HG03108 (cell line): ENCODE measurements around the gene TCOF1.

Experiments used
- ATAC-seq: cut with Tn5 transposase; IDR thresholded peaks from one replicate; pipeline ENCODE4 v1.9.1; 2021; ENCODE audit warnings: moderate library complexity; ENCODE audit not compliant: unreplicated experiment

The TCOF1 gene

DNA sequence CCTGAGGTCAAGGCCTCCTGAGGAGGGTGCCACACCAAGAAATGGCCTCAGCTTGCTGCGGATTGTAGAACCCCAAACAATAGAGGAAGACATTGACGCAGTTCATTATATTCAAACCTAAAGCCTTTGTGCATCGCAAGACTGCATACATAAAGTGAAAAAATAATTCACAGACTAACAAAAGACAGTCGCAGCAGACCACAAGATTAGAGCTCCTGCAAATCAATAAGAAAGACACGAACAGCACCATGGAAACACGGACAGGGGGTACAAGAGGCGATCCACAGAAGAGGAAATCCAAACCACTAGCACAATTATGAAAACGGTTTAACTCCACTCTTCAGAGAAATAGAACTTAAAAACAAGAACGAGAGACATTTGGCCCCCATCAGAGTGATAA is 10.0 kb upstream of the TCOF1 start:
- ATAC-seq: no peak

DNA sequence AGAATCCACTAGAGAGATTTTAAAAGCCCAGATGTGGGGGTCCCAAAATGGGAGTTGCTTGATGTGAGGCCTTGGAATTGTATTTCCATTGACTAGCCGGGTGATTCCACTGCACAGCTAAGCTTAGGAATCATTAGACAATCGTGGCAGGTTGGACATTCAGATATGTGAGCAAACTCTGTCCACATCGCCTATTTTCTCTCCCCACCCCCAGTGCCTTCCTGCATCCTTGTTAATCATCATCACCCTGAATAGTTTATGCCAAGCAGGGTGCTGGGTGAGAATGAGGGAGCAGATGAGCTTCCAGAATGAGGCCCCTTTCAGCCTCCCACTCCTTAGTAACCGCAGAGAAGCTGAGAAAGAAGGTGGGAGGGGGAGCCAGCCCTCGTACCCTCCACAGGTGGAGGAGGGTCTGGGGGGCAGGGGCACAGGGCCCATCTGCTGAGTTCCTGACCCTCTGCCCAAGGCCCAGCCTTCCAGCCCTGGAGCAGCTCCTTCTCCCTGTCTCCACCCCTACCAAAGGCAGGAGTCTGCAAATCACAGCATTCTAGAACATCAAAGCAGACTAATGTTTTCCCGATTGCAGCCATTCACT is 7.7 kb upstream of the TCOF1 start:
- ATAC-seq: no peak

DNA sequence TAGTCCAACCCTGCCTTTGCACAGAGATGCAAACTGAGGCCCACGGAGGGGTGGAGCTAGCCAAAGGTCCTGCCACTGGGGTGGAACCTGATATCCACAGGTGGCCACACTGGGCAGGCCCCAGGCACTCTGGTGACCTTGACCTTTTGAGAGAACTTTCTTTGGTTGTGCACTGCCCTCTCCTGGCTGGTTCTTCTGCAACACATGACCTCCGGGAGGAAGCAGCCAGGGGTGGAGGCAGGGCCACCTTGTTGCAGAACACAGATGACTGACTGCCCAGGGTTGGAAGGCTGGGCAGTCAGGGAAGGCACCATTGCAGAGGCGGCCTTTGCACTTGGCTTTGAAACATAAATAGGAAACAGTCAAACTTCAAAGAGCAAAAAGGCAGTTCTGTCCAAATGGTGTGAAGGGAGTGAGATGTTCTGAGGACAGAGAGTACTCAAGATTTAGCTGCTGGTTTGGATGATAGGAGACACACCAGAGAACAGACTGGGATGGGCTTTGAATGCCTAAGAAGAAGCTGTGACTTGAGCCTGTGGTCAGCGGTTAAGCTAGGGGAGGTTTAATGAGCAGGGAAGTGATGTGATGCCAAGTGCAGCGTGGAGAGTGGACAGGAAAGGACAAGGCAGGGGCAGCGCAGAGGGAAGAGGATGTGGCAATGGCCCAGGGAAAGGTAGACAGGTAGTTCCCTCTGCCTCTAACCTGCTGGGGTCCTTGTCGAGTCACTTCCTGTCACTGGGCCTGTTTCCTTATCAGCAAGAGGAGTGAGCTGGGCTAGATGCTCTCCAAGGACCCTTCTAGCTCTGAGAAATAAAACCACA is 6.8 kb upstream of the TCOF1 start:
- ATAC-seq: peak; percentile 89

DNA sequence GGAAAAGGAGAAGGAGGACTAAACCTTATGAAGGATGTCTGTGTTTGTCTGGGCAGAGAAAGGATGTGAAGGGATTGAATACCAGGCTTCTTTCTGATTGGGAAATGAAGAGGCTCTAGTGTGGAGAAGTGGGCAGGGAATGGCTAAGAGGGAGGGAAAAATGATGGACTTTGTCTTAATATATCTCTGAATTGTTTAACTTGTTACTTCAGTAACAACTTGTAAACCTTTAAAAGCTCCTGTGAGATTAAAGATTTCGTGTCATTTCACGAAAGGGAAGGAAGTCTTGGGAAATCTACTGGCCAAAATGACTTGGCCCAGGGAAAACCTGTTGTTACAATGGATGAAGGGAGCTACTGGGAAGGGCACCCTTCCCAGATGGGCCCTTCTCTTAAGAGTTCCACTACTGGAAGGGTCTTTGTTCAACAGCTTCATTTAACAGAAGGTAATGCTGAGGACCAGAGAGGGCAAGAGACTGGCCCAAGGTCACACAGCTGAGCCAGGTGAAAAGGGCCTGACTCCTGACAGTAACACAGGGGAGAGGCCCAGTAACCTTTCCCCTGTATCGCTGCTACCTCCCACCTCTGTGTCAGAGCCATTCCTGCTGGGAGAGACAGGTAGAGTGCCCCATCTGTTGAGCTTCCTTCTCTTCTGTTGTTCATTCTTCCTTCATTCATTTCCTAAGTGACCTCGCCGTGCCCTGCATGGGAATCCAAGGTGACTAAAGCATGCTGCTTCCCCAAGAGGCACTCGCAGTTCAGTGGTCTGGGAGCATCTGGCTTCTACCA is 5.1 kb upstream of the TCOF1 start:
- ATAC-seq: no peak

DNA sequence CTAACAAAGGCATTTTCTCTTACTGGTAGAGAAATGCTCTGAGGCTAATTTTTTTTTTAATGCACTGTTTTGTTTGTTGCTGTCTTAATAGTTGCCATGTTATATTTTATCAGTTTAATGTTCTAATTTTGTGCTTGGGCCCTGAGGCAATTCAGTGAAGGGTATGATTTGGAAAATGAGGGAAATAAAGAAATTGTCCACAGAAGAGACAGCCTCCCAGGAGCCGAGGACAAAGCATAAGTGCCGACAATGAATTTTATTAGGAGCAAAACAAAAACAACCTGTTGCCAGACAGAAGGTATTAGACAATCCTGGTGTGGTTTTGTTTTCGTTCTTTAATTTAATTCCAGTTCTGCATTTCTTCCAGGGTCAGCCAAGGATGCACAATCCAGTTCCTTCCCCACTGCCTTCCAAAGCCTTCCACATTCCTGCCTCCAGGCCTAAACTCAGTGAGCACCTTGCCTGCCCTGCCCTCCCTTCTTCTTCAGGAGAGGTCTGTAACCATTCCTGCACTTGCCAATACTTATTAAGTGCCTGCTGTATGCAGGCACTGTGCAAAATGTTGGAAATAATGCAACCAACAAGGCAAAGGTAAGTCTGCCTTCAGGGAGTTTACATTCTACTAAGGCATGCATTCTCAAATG is 4.3 kb upstream of the TCOF1 start:
- ATAC-seq: no peak

DNA sequence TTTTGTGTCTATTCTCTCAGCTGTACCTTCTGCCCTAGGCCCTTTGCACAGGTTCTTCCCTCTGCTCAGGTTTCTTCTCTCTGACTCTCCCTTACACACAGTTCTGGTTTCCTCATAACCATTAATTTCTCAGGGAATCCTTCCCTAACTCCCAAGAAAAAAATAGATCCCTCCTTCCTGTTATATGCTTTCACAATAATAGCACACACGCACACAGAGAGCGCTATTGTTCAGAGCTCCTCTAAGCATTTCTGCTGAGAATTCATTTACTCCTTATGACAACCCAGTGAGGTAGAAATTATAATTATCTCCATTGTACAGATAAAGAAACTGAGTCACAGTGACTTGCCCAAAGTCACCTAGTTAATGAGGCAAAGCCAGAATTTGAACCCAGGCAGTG is 1.7 kb upstream of the TCOF1 start:
- no peak for ATAC-seq

DNA sequence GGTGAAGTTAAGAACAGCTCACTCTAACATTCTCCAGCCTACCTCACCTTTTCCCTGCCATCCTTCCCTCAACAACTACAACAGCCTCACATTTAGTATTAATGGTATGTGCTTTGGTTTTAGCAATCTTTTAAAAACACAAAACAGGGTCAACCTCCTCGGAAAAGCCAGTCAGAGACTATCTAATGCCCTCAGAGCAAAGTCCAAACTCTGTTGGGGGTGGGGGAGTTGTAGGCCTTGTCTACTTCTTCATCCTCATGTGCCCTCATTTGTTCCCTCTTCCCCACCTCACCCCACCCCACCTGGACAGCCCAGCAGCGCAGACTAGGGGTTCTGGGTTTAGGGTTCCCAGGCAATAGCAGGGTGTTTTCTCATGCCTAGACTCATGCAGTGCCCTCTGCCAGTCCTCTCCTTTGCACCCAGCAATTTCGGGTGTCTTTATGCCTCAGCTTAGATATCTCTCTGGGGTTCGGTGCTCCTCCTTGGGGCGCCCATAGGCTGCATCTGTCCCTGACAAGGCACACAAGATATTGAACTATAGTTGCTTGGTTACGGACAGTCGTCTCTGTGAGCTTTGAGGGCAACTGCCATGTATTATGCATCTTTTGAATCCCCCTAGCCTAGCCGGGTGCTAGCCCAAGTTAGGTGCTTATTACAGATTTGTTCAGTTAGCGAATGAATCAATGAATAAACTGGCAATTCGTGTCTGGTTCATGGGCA is 762 bp upstream of the TCOF1 start:
- no peak for ATAC-seq

DNA sequence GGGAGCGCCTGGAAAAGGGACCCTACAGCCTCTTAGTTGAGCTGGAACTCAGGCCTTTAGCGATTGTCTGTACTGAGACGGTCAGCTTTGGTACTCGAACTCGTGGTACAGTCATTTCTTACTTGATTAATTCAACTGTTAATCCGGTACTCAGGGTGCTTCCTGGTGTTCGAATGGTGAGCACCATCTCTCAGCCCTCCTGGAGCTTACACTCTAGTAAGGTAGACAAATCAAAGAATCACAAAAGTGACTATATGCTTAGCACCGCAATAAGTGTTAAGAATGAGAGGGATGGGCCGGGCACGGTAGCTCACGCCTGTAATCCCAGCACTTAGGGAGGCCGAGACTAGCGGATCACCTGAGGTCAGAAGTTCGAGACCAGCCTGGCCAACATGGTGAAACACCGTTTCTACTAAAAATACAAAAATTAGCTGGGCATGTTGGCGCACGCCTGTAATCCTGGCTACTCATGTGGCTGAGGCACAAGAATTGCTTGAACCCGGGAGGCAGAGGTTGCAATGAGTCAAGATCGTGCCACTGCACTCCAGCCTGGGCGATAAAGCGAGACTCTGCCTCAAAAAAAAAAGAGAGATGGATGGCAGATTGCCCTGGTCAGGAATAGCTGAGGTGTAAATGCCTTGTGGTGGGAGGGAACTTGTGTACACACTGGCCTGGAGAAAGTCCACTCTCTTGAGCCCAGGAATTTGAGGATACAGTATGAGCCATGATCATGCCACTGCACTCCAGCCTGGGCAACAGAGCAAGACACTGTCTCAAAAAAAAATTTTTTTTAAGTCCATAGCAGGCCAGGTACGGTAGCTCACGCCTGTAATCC is 981 bp downstream of the TCOF1 start:
- ATAC-seq: no peak

DNA sequence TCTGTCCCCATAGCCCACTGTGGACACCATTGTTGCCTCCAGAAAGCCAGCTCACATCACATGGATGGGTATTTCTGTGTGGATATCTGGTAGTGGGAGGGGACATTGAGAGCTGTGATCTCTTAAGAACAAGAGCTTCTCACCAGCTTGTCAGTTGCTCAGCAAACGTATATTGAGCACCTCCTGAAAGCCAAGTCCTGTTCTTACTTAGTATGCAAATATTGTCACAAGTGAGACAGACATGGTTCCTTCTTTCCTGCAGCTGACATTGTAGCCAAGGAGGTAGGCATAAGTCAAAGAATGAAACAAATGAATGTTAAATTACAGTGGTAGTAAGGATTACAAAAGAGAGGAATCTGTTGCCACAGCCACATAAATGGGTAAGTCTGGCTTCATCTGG is 3.8 kb downstream of the TCOF1 start:
- no peak for ATAC-seq

DNA sequence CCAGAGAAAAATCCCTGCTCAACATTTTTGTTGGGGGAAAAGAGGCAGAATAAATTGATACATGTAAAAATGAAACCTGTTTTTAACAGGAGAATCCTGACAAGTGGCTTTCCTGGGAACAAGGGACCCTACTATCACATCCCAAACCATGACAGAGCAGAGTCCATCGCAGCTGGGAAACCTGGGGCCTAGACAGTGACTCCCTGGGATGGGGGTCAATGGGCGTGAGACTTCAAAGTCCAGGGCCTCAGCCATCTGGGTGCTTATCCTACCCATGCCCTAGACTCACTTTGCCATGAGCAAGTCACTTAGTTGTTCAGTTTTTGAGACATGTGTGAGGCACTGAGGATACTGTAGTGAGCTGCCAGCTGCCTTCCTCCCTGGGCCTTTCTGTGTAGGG is 5.7 kb downstream of the TCOF1 start:
- no peak for ATAC-seq

DNA sequence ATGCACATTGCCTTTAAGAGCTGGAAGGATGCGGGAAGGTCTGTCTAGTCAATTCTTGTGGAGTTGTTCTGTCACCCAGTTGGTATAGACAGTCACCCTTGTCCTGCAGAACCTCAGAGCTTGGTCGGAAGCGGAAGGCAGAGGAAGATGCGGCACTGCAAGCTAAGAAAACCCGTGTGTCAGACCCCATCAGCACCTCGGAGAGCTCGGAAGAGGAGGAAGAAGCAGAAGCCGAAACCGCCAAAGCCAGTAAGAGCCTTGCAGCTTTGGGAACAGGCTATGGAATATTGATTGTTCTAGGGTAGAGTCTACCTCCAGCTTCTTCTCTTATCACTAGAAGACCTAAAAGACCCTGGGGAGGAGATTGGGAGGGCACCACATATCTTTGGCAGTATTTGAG is 6.5 kb downstream of the TCOF1 start:
- ATAC-seq: no peak

DNA sequence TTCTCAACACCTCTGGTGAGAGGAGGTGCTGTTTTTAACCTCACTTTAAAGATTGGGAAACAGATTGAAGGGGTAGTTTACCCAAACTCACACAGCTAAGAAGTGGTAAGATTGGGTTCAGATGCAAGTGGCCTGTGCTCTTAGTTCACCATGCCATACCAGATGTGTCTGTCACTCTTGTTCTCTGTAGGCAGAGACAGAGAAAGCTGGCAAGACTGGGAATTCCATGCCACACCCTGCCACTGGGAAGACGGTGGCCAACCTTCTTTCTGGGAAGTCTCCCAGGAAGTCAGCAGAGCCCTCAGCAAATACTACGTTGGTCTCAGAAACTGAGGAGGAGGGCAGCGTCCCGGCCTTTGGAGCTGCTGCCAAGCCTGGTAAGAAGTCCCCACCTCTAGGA is 11.0 kb downstream of the TCOF1 start:
- no peak for ATAC-seq

DNA sequence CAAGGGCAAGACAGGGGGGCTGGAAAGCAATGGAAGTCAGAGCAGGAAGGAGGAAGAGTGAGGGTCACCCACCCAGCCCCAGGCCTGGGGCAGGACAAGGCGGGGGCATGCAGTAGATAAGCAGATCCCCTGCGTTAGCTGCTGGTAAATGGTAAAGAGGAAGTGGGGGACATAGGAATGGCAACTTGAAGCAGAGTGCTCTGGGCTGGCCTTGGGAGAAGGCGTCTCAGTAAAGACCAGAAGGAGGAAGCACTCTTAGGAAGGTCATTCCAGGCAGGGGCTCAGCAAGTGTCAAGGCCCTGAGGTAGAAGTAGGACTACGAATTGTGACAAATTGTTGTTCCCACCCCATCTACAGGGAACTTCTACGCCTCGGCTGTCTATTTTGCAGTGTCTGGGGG is 15.1 kb downstream of the TCOF1 start:
- no peak for ATAC-seq

DNA sequence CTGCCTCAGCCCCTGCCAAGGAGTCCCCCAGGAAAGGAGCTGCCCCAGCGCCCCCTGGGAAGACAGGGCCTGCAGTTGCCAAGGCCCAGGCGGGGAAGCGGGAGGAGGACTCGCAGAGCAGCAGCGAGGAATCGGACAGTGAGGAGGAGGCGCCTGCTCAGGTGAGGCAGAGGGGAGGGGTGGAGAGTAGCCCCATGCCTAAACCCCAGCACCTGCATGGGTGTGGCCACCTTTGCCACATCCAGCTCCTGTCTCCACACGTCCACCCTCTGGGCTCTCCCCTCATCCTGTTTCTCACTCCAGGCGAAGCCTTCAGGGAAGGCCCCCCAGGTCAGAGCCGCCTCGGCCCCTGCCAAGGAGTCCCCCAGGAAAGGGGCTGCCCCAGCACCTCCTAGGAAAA is 17.2 kb downstream of the TCOF1 start:
- ATAC-seq: no peak

DNA sequence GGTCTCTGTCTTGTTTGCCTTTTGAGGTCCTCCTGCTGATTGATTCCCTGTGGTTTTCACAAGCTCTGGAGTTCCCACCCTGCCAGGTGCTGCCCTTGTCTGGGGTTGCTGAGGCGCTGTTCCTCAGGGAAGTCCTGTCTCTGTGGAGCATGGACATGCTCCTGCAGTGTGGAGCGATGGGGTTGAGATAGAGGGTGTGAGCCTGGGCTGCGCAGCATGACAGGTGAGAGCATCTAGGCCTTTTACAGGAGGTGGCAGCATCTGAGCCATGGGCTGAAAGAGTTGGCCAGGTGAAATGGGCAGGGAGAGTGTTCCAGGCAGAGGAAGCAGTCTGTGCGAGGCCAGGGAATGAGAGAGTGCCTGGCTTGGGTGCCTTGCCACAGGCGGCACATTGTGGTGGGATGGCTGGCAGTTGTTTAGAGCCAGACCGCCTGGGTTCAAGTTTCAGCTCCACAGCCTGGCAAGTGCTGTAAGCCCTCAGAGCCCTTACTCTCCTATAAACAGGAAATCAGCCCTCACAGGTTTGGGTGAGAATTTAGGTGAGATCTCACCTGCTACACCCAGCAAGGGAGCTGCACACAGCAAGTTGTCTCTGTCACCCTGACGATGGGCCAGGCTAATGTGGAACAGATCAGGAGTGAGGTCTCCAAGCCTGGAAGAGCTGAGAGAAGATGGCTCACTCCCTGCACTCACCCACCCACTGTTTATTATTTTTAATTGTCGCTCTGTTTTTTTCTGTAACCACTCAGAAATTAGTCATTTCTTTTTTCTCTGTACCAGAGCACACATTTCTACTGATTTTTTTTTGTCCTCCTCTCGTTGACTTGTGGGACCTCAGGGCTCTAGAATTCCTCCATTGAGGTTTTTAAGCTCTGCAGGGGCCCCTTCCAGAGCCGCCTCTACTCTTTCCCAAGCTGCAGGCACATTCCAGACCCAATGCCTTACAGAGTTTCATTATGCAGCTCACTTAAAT is 19.6 kb downstream of the TCOF1 start:
- ATAC-seq: no peak

DNA sequence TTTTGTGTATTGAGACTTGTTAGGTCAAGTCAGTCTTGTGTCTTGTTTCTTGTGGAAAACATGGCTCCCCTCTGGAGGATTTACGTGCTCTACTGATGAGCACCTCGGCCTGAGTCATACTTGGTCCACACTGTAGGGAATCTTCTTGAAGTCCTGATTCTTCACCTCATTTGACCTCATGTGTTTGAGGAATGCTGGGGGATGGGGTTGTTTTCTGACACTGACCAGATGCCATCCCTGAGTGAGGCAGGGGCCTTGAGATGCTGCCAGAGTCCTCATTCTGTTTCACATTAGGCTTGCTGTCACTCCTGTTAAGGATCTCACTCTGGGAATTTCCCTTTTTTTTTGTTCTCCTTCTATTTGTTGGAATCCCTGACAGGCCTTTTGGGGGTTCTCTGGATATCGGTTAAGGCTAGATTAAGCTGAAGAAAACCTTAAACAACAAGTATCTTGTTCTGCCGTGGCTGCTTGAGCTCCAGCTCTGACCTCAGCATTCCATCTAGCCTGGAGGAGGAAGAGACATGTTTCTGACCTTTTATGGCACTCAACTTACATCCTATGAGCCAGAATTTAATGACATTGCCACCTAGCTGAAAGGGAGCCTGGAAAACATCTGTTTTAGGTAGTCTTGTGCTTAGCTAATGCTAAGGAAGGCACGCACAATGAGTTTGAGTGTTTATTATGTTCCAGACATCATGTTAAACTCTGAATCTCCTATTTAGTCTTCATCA is 20.6 kb downstream of the TCOF1 start:
- ATAC-seq: no peak

DNA sequence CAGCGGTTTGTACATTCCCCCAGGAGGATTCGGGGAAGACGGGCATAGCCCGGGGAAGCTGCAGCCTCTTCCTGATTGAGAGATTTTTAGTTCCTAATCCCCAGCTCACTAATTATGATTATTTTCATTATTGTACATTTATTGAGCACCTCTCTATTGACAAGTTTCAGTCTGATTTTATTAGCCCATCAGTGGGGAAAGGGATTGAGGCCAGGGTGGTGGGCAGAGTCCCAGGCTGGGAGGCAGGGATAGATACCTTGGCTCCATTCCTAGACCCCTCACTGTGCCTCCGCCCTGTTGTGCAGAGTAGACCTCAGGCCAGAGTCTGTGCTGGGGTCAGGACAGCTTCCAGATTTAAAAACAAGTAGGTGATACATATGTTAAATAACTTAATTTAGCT is 27.2 kb downstream of the TCOF1 start:
- no peak for ATAC-seq
